ENCODE results near the gene CCDC188. TPM values are rescaled to one million over a fixed set of nuclear protein-coding genes. Genes with fewer than 3 reads are reported as not detected.

Gene CCDC188
- total RNA-seq, 2 experiments from 2014 or later, result not detected

- ChIA-PET CTCF (no interaction called here), POLR2A (no interaction called here)
- H3K9me3 Mint-ChIP-seq, result no peaks in the 10 kb centered on the region
- no peak overlapping the region for H3K4me3 Mint-ChIP-seq
- TF ChIP-seq, protein P1, sequence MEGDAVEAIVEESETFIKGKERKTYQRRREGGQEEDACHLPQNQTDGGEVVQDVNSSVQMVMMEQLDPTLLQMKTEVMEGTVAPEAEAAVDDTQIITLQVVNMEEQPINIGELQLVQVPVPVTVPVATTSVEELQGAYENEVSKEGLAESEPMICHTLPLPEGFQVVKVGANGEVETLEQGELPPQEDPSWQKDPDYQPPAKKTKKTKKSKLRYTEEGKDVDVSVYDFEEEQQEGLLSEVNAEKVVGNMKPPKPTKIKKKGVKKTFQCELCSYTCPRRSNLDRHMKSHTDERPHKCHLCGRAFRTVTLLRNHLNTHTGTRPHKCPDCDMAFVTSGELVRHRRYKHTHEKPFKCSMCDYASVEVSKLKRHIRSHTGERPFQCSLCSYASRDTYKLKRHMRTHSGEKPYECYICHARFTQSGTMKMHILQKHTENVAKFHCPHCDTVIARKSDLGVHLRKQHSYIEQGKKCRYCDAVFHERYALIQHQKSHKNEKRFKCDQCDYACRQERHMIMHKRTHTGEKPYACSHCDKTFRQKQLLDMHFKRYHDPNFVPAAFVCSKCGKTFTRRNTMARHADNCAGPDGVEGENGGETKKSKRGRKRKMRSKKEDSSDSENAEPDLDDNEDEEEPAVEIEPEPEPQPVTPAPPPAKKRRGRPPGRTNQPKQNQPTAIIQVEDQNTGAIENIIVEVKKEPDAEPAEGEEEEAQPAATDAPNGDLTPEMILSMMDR (IDR thresholded peaks at IDR 0.05), result no peak
- ATAC-seq (ENCODE audit: poor library complexity), result no peak
- H3K4me1 Mint-ChIP-seq (ENCODE audit: low read depth), result no peaks in the 10 kb centered on the region
- no peak overlapping the region for H3K4me3 ChIP-seq (ENCODE audit: low read length)
- H3K4me1 ChIP-seq (ENCODE audit: insufficient read depth, low read length), result no peaks in the 10 kb centered on the region
- no peaks in the 10 kb centered on the region for H3K36me3 Mint-ChIP-seq (ENCODE audit: low read depth)
- no peak overlapping the region for H3K27ac ChIP-seq (ENCODE audit: low read depth in 1 of 2, low read length in 2 of 2)
- no peaks in the 10 kb centered on the region for H3K36me3 ChIP-seq (ENCODE audit: insufficient read depth, low read length)
- no peaks in the 10 kb centered on the region for H3K9me3 ChIP-seq (ENCODE audit: control insufficient read depth in 1 of 2, insufficient read depth in 1 of 2, low read length in 2 of 2)
- no peak overlapping the region for H3K27ac Mint-ChIP-seq
- DNase-seq, result no peak
- no peaks in the 10 kb centered on the region for H3K27me3 Mint-ChIP-seq
- H3K27me3 ChIP-seq (ENCODE audit: control insufficient read depth in 1 of 2, insufficient read depth in 2 of 2, low read length in 2 of 2), result no peaks in the 10 kb centered on the region
- intact Hi-C loops (cut with DNase I, micrococcal nuclease), result loop anchor here in 1 of 2 experiments (5.0 kb wide), 1 partner anchor 37 kb away; no protein-coding TSS in a partner anchor
Measured at GRCh38 chr22:20180245-20180630, 29.4 kb upstream of the CCDC188 start.

- no peak overlapping the region for H3K27ac ChIP-seq (ENCODE audit: low read depth in 1 of 2, low read length in 2 of 2)
- H3K36me3 ChIP-seq (ENCODE audit: insufficient read depth, low read length), result no peaks in the 10 kb centered on the region
- DNase-seq (no peak), ATAC-seq (ENCODE audit: poor library complexity) (no peak)
- ChIA-PET CTCF (no interaction called here), POLR2A (no interaction called here)
- intact Hi-C loops (cut with DNase I, micrococcal nuclease), result loop anchor here in 1 of 2 experiments (5.0 kb wide), 1 partner anchor 38 kb away; no protein-coding TSS in a partner anchor
- H3K4me1 ChIP-seq (ENCODE audit: insufficient read depth, low read length), result no peaks in the 10 kb centered on the region
- H3K4me3 ChIP-seq (ENCODE audit: low read length), result no peak overlapping the region
- no peaks in the 10 kb centered on the region for H3K9me3 ChIP-seq (ENCODE audit: control insufficient read depth in 1 of 2, insufficient read depth in 1 of 2, low read length in 2 of 2)
- no peak overlapping the region for H3K4me3 Mint-ChIP-seq
- TF ChIP-seq, protein P1 (IDR thresholded peaks at IDR 0.05), result no peak
- no peaks in the 10 kb centered on the region for H3K27me3 Mint-ChIP-seq
- H3K27me3 ChIP-seq (ENCODE audit: control insufficient read depth in 1 of 2, insufficient read depth in 2 of 2, low read length in 2 of 2), result no peaks in the 10 kb centered on the region
- no peaks in the 10 kb centered on the region for H3K4me1 Mint-ChIP-seq (ENCODE audit: low read depth)
- H3K9me3 Mint-ChIP-seq, result no peaks in the 10 kb centered on the region
- no peaks in the 10 kb centered on the region for H3K36me3 Mint-ChIP-seq (ENCODE audit: low read depth)
- no peak overlapping the region for H3K27ac Mint-ChIP-seq
Measured at GRCh38 chr22:20179455-20180244, 28.8 kb upstream of the CCDC188 start.

DNA sequence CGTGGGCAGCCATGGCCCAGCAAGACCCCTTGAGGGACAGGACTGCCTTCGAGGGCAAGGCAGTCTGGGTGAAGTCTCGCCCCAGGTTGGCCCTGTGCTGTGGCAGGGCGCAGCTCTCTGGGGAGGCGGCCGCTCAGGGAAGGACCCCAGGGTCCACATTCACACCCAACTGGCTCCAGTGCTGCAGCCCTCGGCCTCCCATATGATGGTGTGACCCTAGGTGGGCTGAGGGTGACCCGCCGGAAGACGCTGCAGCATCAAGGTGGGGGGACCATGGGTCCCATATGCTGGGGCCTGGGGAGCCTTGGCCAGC is 28.0 kb upstream of the CCDC188 start:
- TF ChIP-seq, protein P1 (IDR thresholded peaks at IDR 0.05), result no peak
- H3K4me1 Mint-ChIP-seq (ENCODE audit: low read depth), result no peaks in the 10 kb centered on the region
- H3K9me3 Mint-ChIP-seq, result no peaks in the 10 kb centered on the region
- DNase-seq, result no peak
- Histone ChIP-seq H3K4me3 (ENCODE audit: low read length) (no peak overlapping the region), H3K9me3 (ENCODE audit: control insufficient read depth in 1 of 2, insufficient read depth in 1 of 2, low read length in 2 of 2) (no peaks in the 10 kb centered on the region), H3K27me3 (ENCODE audit: control insufficient read depth in 1 of 2, insufficient read depth in 2 of 2, low read length in 2 of 2) (no peaks in the 10 kb centered on the region), H3K27ac (ENCODE audit: low read depth in 1 of 2, low read length in 2 of 2) (no peak overlapping the region), H3K4me1 (ENCODE audit: insufficient read depth, low read length) (no peaks in the 10 kb centered on the region), H3K36me3 (ENCODE audit: insufficient read depth, low read length) (no peaks in the 10 kb centered on the region)
- ATAC-seq (ENCODE audit: poor library complexity), result no peak
- H3K27ac Mint-ChIP-seq, result no peak overlapping the region
- ChIA-PET POLR2A (no interaction called here), CTCF (no interaction called here)
- intact Hi-C loops (cut with DNase I, micrococcal nuclease), result no loop called here
- no peaks in the 10 kb centered on the region for H3K27me3 Mint-ChIP-seq
- H3K4me3 Mint-ChIP-seq, result no peak overlapping the region
- H3K36me3 Mint-ChIP-seq (ENCODE audit: low read depth), result no peaks in the 10 kb centered on the region

Data from CD4-positive, alpha-beta T cell (primary cell).